NCI-H226 (cell line): Measurements from ENCODE around the gene SLC5A11.

Source experiments
- DNase-seq: peaks from one replicate; pipeline ENCODE4 v3.0.0-alpha.2; 2015

Gene SLC5A11

GRCh38 chr16:24925163-24925562, 79.4 kb downstream of the SLC5A11 start:
- no peak for DNase-seq

GRCh38 chr16:24929409-24929808, 83.6 kb downstream of the SLC5A11 start:
- DNase-seq: no peak

GRCh38 chr16:24930440-24930839, 84.7 kb downstream of the SLC5A11 start:
- DNase-seq: no peak

GRCh38 chr16:24931091-24931490, 85.3 kb downstream of the SLC5A11 start:
- DNase-seq: no peak

GRCh38 chr16:24935336-24935735, 89.6 kb downstream of the SLC5A11 start:
- no peak for DNase-seq

- no peak for DNase-seq
These were observed 90.4 kb downstream of the SLC5A11 start for GRCh38 chr16:24936151-24936550.

- DNase-seq: no peak
These were observed 93.5 kb downstream of the SLC5A11 start for GRCh38 chr16:24939224-24939623.

GRCh38 chr16:24939738-24940137, 94.0 kb downstream of the SLC5A11 start:
- DNase-seq: no peak

- DNase-seq: no peak
These were observed 97.7 kb downstream of the SLC5A11 start for GRCh38 chr16:24943471-24943870.

GRCh38 chr16:24944206-24944605, 98.4 kb downstream of the SLC5A11 start:
- DNase-seq: no peak

DNA sequence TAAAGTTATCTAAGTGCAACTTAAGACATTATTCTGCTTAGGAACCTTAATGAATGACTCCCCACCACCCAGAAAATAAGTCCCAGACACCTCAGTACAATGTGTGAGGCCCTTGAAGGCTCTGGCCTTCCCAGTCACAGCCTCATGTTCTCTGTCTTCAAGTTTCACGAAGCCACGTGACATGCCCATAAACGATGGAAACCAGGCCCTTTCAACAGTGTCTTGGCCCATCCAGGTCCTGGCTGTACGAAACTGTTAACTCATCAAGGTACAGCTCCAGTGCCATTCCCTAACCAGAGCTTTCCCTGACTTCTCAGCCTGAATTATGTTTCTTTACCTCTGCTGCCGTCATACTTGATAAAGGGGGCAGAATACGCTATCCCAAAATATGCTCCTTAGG, 100.4 kb downstream of the SLC5A11 start:
- DNase-seq: no peak

DNA sequence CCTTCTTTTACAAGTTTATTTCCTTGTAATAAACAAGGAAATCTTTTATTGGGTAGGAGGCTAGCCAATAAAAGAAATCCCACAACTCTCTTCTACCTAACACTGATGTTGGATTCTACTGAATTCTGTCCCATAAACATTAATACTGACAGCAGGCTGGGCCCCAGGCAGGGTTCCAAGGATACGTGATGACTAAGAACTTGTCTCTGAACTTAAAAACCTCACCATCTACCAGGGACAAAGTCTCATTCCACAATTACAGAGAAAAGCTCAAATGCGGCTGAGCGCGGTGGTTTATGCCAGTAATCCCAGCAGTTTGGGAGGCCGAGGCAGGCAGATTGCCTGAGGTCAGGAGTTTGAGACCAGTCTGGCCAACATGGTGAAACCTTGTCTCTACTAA, 104.5 kb downstream of the SLC5A11 start:
- no peak for DNase-seq

DNA sequence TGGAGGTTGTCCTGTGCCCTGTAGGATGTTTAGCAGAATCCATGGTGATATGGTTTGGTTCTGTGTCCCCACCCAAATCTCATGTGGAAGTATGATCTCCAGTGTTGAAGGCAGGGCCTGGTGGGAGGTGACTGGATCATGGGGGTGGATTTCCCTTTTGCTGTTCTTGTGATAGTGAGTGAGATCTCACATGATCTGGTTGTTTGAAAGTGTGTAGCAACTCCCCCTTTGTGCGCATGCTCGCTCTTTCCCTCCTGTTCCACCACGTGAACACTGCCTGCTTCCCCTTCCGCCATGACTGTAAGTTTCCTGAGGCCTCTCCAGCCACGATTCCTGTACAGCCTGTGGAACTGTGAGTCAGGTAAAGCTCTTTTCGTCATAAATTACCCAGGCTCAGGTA, 107.5 kb downstream of the SLC5A11 start:
- DNase-seq: no peak

- DNase-seq: no peak
These were observed 108.0 kb downstream of the SLC5A11 start for GRCh38 chr16:24953721-24954120.

DNA sequence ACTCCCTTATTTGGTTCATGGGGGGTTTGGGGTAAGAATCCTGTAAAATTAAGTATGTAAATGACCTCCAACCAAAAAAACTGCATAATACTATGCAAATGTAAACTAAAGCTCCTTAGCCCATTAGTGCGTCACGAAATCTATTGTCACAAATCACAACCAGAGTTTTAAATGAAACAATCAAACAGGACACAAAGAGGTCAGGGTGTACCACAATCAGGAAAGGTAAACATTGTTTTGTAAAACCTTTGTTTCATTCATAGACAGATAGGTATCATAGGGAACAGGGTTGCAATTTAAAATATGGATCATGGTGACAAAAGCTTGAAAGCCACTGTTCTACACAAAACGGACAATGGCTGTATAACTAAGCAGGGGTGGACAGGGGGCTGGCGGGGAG, 108.4 kb downstream of the SLC5A11 start:
- no peak for DNase-seq

DNA sequence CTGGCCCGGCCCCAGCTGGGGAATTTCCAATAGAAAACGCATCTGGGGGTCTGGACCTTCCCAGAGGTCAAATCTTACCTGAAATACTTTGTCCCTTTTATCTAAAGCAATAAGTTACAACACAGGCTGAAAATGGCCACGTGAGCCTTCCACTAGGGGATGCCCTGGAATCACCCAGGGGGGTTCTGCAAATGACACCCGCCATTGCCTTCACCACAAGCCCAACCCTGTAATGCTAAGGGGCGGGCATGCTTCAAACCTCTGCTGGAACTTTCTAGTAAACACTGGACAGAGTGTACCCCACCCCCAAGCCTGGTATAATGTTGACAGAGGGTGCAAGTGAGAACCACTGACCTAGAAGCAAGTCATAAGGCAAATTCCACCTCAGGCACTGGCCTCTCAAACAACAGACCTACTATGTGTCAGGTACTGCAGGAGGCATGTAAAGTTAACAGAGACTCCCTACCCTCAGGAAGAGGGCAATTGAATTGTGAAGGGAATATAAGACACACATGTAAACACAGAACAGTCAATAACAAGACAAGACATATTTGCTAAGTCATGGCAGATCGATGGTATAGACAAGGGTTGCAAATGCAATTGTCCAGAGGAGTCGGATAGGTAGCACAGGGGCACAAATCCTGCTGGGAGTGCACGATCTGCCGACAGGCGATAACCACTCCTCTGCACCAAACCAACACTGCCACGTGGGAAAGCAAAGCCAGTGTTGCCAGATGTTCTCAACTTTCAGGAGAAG, 110.4 kb downstream of the SLC5A11 start:
- DNase-seq: no peak

- no peak for DNase-seq
These were observed 112.1 kb downstream of the SLC5A11 start for GRCh38 chr16:24957887-24958286.
